T follicular helper cell (primary cell): Measurements from ENCODE around the gene PROM2.
"Not testable (repeated sequence)": the region's sequence is repeated elsewhere in the genome, so short reads cannot be mapped to it uniquely, and the experiment has no call there.

Experiments
- DNase-seq: peaks from one replicate; pipeline ENCODE4 v3.0.0-alpha.2; 2020; ENCODE audit warnings: low read depth

The PROM2 gene

GRCh38 chr2:95268211-95269035 lies 5.8 kb upstream of the PROM2 start:
- no peak for DNase-seq

- DNase-seq: no peak
Measured at GRCh38 chr2:95269036-95269680, 5.1 kb upstream of the PROM2 start.

GRCh38 chr2:95269745-95270144 lies 4.5 kb upstream of the PROM2 start:
- DNase-seq: not testable (repeated sequence)

GRCh38 chr2:95270541-95271081 lies 3.6 kb upstream of the PROM2 start:
- DNase-seq: no peak

- no peak for DNase-seq
Measured at GRCh38 chr2:95271381-95271971, 2.8 kb upstream of the PROM2 start.

- DNase-seq: no peak
Measured at GRCh38 chr2:95272299-95272751, 1.9 kb upstream of the PROM2 start.

GRCh38 chr2:95272781-95273180 lies 1.5 kb upstream of the PROM2 start:
- no peak for DNase-seq

- no peak for DNase-seq
Measured at GRCh38 chr2:95273566-95274290, 521 bp upstream of the PROM2 start.

GRCh38 chr2:95275151-95275515 lies 884 bp downstream of the PROM2 start:
- no peak for DNase-seq

- no peak for DNase-seq
Measured at GRCh38 chr2:95275601-95276243, 1.5 kb downstream of the PROM2 start.

- no peak for DNase-seq
Measured at GRCh38 chr2:95276244-95276887, 2.1 kb downstream of the PROM2 start.

GRCh38 chr2:95276888-95277245 lies 2.6 kb downstream of the PROM2 start:
- no peak for DNase-seq

GRCh38 chr2:95277246-95277906 lies 3.1 kb downstream of the PROM2 start:
- DNase-seq: no peak

- DNase-seq: no peak
Measured at GRCh38 chr2:95278051-95278471, 3.8 kb downstream of the PROM2 start.

GRCh38 chr2:95278637-95279225 lies 4.5 kb downstream of the PROM2 start:
- DNase-seq: no peak

GRCh38 chr2:95279435-95280035 lies 5.3 kb downstream of the PROM2 start:
- no peak for DNase-seq

GRCh38 chr2:95281071-95281470 lies 6.8 kb downstream of the PROM2 start:
- no peak for DNase-seq

- DNase-seq: no peak
Measured at GRCh38 chr2:95281786-95282185, 7.5 kb downstream of the PROM2 start.

- no peak for DNase-seq
Measured at GRCh38 chr2:95282458-95282857, 8.2 kb downstream of the PROM2 start.

GRCh38 chr2:95283562-95283961 lies 9.3 kb downstream of the PROM2 start:
- DNase-seq: no peak
